IMR-90 (cell line): Measurements from ENCODE around the gene NOL6. TPM values are rescaled to one million over a fixed set of nuclear protein-coding genes. Genes with fewer than 3 reads are reported as not detected.

Experiments used
- ATAC-seq: fragments of 200-7000 bp; cut with Tn5 transposase; 2 replicates; pipeline ENCODE4 v1.9.1; 2020; ENCODE audit warnings: low read depth, mild to moderate bottlenecking, moderate library complexity
- BruUV-seq: library from RNA; stranded (reverse); fragments of 400-500 nt; replicated peaks from 2 replicates; lab custom pipeline; 2021; lab: Mats Ljungman, UMichigan
- CTCF ChIA-PET: fragments of 300-600 bp; formaldehyde crosslinking; extraction: SDS; loops from one replicate; lab custom pipeline; 2021; ENCODE audit warnings: antibody characterized with exemption; lab: Yijun Ruan, JAX
- POLR2A ChIA-PET: fragments of 300-600 bp; sonication (Branson Sonifier 250); formaldehyde crosslinking; loops from one replicate; lab custom pipeline; 2022; ENCODE audit warnings: antibody characterized with exemption; ENCODE audit not compliant: unreplicated experiment; lab: Charles Lee
- DNase-seq: peaks from one replicate; pipeline ENCODE4 v3.0.0; 2013
- H2AFZ ChIP-seq: replicated peaks from 2 replicates; pipeline ENCODE3; 2013; ENCODE audit warnings: low read length, mild to moderate bottlenecking; ENCODE audit not compliant: poor library complexity
- H2AK5ac ChIP-seq: 2 replicates; pipeline ENCODE4 v1.6.1; 2013; ENCODE audit warnings: low read depth, low read length, inconsistent platforms
- H2AK9ac ChIP-seq: replicated peaks from 2 replicates; pipeline ENCODE3; 2013; ENCODE audit warnings: mild to moderate bottlenecking, low read depth, low read length, moderate library complexity; ENCODE audit not compliant: poor library complexity
- H2BK120ac ChIP-seq: 2 replicates; pipeline ENCODE4 v1.6.1; 2013; ENCODE audit warnings: low read depth, low read length, inconsistent platforms
- H2BK15ac ChIP-seq: 3 replicates; pipeline ENCODE4 v1.6.1; 2013; ENCODE audit warnings: low read depth, low read length, inconsistent platforms
- H2BK20ac ChIP-seq: 2 replicates; pipeline ENCODE4 v1.6.1; 2013; ENCODE audit warnings: low read depth, mild to moderate bottlenecking, inconsistent platforms, low read length, moderate library complexity
- H2BK5ac ChIP-seq: 2 replicates; pipeline ENCODE4 v1.6.1; 2013; ENCODE audit warnings: mild to moderate bottlenecking, low read depth, low read length, inconsistent platforms; ENCODE audit not compliant: poor library complexity, severe bottlenecking
- H3K14ac ChIP-seq: replicated peaks from 2 replicates; pipeline ENCODE4 v1.6.1; 2013; ENCODE audit warnings: low read depth, low read length, inconsistent platforms
- H3K18ac ChIP-seq: 2 replicates; pipeline ENCODE4 v1.6.1; 2013; ENCODE audit warnings: low read depth, low read length, control low read depth
- H3K23ac ChIP-seq: 2 replicates; pipeline ENCODE4 v1.6.1; 2013; ENCODE audit warnings: low read depth, low read length, inconsistent platforms
- H3K27ac ChIP-seq: 2 replicates; pipeline ENCODE4 v1.5.1; 2013; ENCODE audit warnings: mild to moderate bottlenecking, control low read depth, low read length; ENCODE audit not compliant: insufficient read depth
- H3K27me3 ChIP-seq: 2 replicates; pipeline ENCODE4 v1.6.1; 2013; ENCODE audit warnings: low read length; ENCODE audit not compliant: control insufficient read depth, insufficient read depth
- H3K36me3 ChIP-seq: 2 replicates; pipeline ENCODE4 v1.6.1; 2013; ENCODE audit warnings: low read length, mixed read lengths; ENCODE audit not compliant: control insufficient read depth, insufficient read depth
- H3K4ac ChIP-seq: 2 replicates; pipeline ENCODE4 v1.6.1; 2013; ENCODE audit warnings: low read depth, low read length, inconsistent platforms
- H3K4me1 ChIP-seq: 2 replicates; pipeline ENCODE4 v1.6.1; 2013; ENCODE audit warnings: low read length, mixed read lengths; ENCODE audit not compliant: control insufficient read depth, insufficient read depth
- H3K4me2 ChIP-seq: 2 replicates; pipeline ENCODE4 v1.6.1; 2013; ENCODE audit warnings: low read depth, mild to moderate bottlenecking, control low read depth, low read length, moderate library complexity
- H3K4me3 ChIP-seq: 2 replicates; pipeline ENCODE4 v1.5.1; 2013; ENCODE audit warnings: low read depth, mild to moderate bottlenecking, control low read depth, low read length, moderate library complexity; ENCODE audit not compliant: insufficient read depth
- H3K56ac ChIP-seq: 2 replicates; pipeline ENCODE4 v1.6.1; 2013; ENCODE audit warnings: low read length, inconsistent platforms; ENCODE audit not compliant: insufficient read depth; ENCODE audit errors: extremely low read depth
- H3K79me1 ChIP-seq, 2 experiments: 2 replicates each; pipeline ENCODE4 v1.6.1; 2013; ENCODE audit warnings: low read length in 2 of 2, inconsistent platforms in 1 of 2, low read depth in 1 of 2
- H3K9ac ChIP-seq: 2 replicates; pipeline ENCODE4 v1.6.1; 2013; ENCODE audit warnings: low read depth, low read length, control low read depth
- H3K9me1 ChIP-seq: 2 replicates; pipeline ENCODE4 v1.6.1; 2013; ENCODE audit warnings: low read length, inconsistent platforms; ENCODE audit not compliant: insufficient read depth
- H3K9me3 ChIP-seq: 2 replicates; pipeline ENCODE4 v1.6.1; 2013; ENCODE audit warnings: low read length; ENCODE audit not compliant: control insufficient read depth, insufficient read depth
- H4K20me1 ChIP-seq: 2 replicates; pipeline ENCODE4 v1.6.1; 2013; ENCODE audit warnings: low read length, inconsistent platforms; ENCODE audit not compliant: insufficient read depth
- H4K5ac ChIP-seq: 2 replicates; pipeline ENCODE4 v1.6.1; 2013; ENCODE audit warnings: mild to moderate bottlenecking, low read depth, low read length, control low read depth
- H4K8ac ChIP-seq, 2 experiments: 2 replicates each; pipeline ENCODE4 v1.6.1; 2013; ENCODE audit warnings: low read depth in 2 of 2, low read length in 2 of 2, control low read depth in 1 of 2, inconsistent platforms in 1 of 2
- H4K91ac ChIP-seq: 2 replicates; pipeline ENCODE4 v1.6.1; 2013; ENCODE audit warnings: low read depth, low read length, inconsistent platforms; ENCODE audit not compliant: insufficient read depth
- CEBPB ChIP-seq: IDR thresholded peaks from 2 replicates; pipeline ENCODE4 v1.6.1; 2012; ENCODE audit warnings: low read depth, low read length, improper control_type of control experiment
- SMC3 ChIP-seq: fragments of 150-350 bp; IDR thresholded peaks from 2 replicates; pipeline ENCODE4 v1.6.1; 2016; ENCODE audit warnings: low read depth, mild to moderate bottlenecking, antibody characterized with exemption, low read length, moderate library complexity
- WGBS, 2 experiments: methylation state at CpG; one replicate each; pipeline versions ENCODE4 v1.1.5 to v1.1.7; 2013; ENCODE audit warnings: missing lambda C conversion rate in 2 of 2; ENCODE audit not compliant: insufficient read length in 1 of 2; ENCODE audit errors: extremely low coverage in 2 of 2; 5-methylcytosine and 5-hydroxymethylcytosine counted together
- dilution Hi-C: fragments of 300-500 bp; cut with HindIII; formaldehyde crosslinking; loops from one replicate; pipeline ENCODE4 v1.14.3; 2018; ENCODE audit warnings: low sequenced_read_pairs; ENCODE audit not compliant: unreplicated experiment
- in situ Hi-C: fragments of 300-500 bp; cut with MboI; formaldehyde crosslinking; loops from 3 replicates; pipeline ENCODE4 v1.14.3; 2019; ENCODE audit warnings: low sequenced_read_pairs, inconsistent platforms, mixed read lengths
- intact Hi-C: fragments of 100-400 bp; cut with micrococcal nuclease; formaldehyde crosslinking; loops from 2 replicates; pipeline ENCODE4 v1.10.0; 2022
- polyA plus RNA-seq, 3 experiments: library from polyadenylated mRNA; depleted of rRNA; stranded (reverse); fragments of >200 nt; gene quantifications; 2 replicates each; pipeline ENCODE4 v1.2.3, GENCODE V29; 2012; ENCODE audit warnings: low replicate concordance in 1 of 3
- total RNA-seq: library from RNA; depleted of rRNA; stranded (reverse); fragments of >200 nt; gene quantifications from 2 replicates; pipeline ENCODE4 v1.2.3, GENCODE V29; 2012

The NOL6 gene
- total and polyA plus RNA-seq, 2 of the 4 experiments (the other 2 are of a cell fraction), result 47.3 to 71.7 TPM

DNA sequence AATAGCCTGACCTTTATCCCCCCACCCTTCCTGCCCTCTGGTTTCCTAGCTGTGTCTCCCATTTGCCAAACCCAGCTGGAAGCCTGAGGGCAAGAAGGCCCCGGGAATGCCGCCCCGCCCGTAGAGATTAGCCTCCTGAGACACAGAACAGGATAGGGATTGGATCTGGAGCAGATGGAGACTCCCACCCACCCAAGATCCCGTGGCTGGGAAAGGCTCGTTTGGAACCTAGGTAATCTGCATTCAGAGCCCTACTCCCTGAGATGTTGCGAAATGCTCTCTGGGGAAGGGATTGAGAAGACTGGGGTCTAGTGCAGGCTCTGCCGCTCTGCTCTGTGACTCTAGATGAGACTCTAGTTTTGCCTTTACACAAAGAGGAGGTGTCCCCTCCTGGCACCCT, 37.3 kb downstream of the NOL6 start:
- H3K79me1 ChIP-seq, result no peaks in the 10 kb centered on the region
- H2BK120ac ChIP-seq, result no peak overlapping the region
- no peak overlapping the region for H4K8ac ChIP-seq
- intact Hi-C loops, result no loop called here
- no peaks in the 10 kb centered on the region for H4K20me1 ChIP-seq
- ChIA-PET CTCF (no interaction called here), POLR2A (no interaction called here)
- H2AK5ac ChIP-seq, result no peak overlapping the region
- H2BK15ac ChIP-seq, result no peak overlapping the region
- no peak for DNase-seq
- no peak overlapping the region for H4K5ac ChIP-seq
- no peak for ATAC-seq
- H3K14ac ChIP-seq, result no peak overlapping the region
- no TSS peak for BruUV-seq
- in situ Hi-C loops, result no loop called here
- H3K9ac ChIP-seq, result no peak overlapping the region
- H2BK5ac ChIP-seq, result no peak overlapping the region
- dilution Hi-C loops, result no loop called here
- peaks cover 5% of the 10 kb centered on the region; the same call in 1 of the 2 replicates for H3K9me1 ChIP-seq
- no peak overlapping the region for H3K56ac ChIP-seq
- no peak overlapping the region for H3K4me3 ChIP-seq
- H3K27ac ChIP-seq, result no peak overlapping the region
- H3K4me2 ChIP-seq, result no peak overlapping the region
- TF ChIP-seq CEBPB (peak; percentile 83), SMC3 (no peak)
- H2BK20ac ChIP-seq, result no peak overlapping the region
- H3K23ac ChIP-seq, result no peak overlapping the region
- no CpG with 5 or more reads among the region's 8 CpGs for WGBS, 2 experiments
- H2AFZ ChIP-seq, result no peak overlapping the region
- no peak overlapping the region for H3K4ac ChIP-seq
- peaks cover 37% of the 10 kb centered on the region for H3K27me3 ChIP-seq
- no peaks in the 10 kb centered on the region for H3K4me1 ChIP-seq
- no peak overlapping the region for H2AK9ac ChIP-seq
- no peaks in the 10 kb centered on the region for H3K36me3 ChIP-seq
- H3K9me3 ChIP-seq, result no peaks in the 10 kb centered on the region
- H4K91ac ChIP-seq, result no peak overlapping the region
- H3K18ac ChIP-seq, result no peak overlapping the region
